IMR-90 (cell line): ENCODE measurements around the gene SLC12A7. TPM values are rescaled to one million over a fixed set of nuclear protein-coding genes. Genes with fewer than 3 reads are reported as not detected.

Experiments used
- ATAC-seq: fragments of 200-7000 bp; cut with Tn5 transposase; 2 replicates; pipeline ENCODE4 v1.9.1; 2020; ENCODE audit warnings: low read depth, mild to moderate bottlenecking, moderate library complexity
- BruUV-seq: library from RNA; stranded (reverse); fragments of 400-500 nt; replicated peaks from 2 replicates; lab custom pipeline; 2021; lab: Mats Ljungman, UMichigan
- CTCF ChIA-PET: fragments of 300-600 bp; formaldehyde crosslinking; extraction: SDS; loops from one replicate; lab custom pipeline; 2021; ENCODE audit warnings: antibody characterized with exemption; lab: Yijun Ruan, JAX
- POLR2A ChIA-PET: fragments of 300-600 bp; sonication (Branson Sonifier 250); formaldehyde crosslinking; loops from one replicate; lab custom pipeline; 2022; ENCODE audit warnings: antibody characterized with exemption; ENCODE audit not compliant: unreplicated experiment; lab: Charles Lee
- DNase-seq: peaks from one replicate; pipeline ENCODE4 v3.0.0; 2013
- H2AFZ ChIP-seq: replicated peaks from 2 replicates; pipeline ENCODE3; 2013; ENCODE audit warnings: low read length, mild to moderate bottlenecking; ENCODE audit not compliant: poor library complexity
- H2AK5ac ChIP-seq: 2 replicates; pipeline ENCODE4 v1.6.1; 2013; ENCODE audit warnings: low read depth, low read length, inconsistent platforms
- H2AK9ac ChIP-seq: replicated peaks from 2 replicates; pipeline ENCODE3; 2013; ENCODE audit warnings: mild to moderate bottlenecking, low read depth, low read length, moderate library complexity; ENCODE audit not compliant: poor library complexity
- H2BK120ac ChIP-seq: 2 replicates; pipeline ENCODE4 v1.6.1; 2013; ENCODE audit warnings: low read depth, low read length, inconsistent platforms
- H2BK15ac ChIP-seq: 3 replicates; pipeline ENCODE4 v1.6.1; 2013; ENCODE audit warnings: low read depth, low read length, inconsistent platforms
- H2BK20ac ChIP-seq: 2 replicates; pipeline ENCODE4 v1.6.1; 2013; ENCODE audit warnings: low read depth, mild to moderate bottlenecking, inconsistent platforms, low read length, moderate library complexity
- H2BK5ac ChIP-seq: 2 replicates; pipeline ENCODE4 v1.6.1; 2013; ENCODE audit warnings: mild to moderate bottlenecking, low read depth, low read length, inconsistent platforms; ENCODE audit not compliant: poor library complexity, severe bottlenecking
- H3K14ac ChIP-seq: replicated peaks from 2 replicates; pipeline ENCODE4 v1.6.1; 2013; ENCODE audit warnings: low read depth, low read length, inconsistent platforms
- H3K18ac ChIP-seq: 2 replicates; pipeline ENCODE4 v1.6.1; 2013; ENCODE audit warnings: low read depth, low read length, control low read depth
- H3K23ac ChIP-seq: 2 replicates; pipeline ENCODE4 v1.6.1; 2013; ENCODE audit warnings: low read depth, low read length, inconsistent platforms
- H3K27ac ChIP-seq: 2 replicates; pipeline ENCODE4 v1.5.1; 2013; ENCODE audit warnings: mild to moderate bottlenecking, control low read depth, low read length; ENCODE audit not compliant: insufficient read depth
- H3K27me3 ChIP-seq: 2 replicates; pipeline ENCODE4 v1.6.1; 2013; ENCODE audit warnings: low read length; ENCODE audit not compliant: control insufficient read depth, insufficient read depth
- H3K36me3 ChIP-seq: 2 replicates; pipeline ENCODE4 v1.6.1; 2013; ENCODE audit warnings: low read length, mixed read lengths; ENCODE audit not compliant: control insufficient read depth, insufficient read depth
- H3K4ac ChIP-seq: 2 replicates; pipeline ENCODE4 v1.6.1; 2013; ENCODE audit warnings: low read depth, low read length, inconsistent platforms
- H3K4me1 ChIP-seq: 2 replicates; pipeline ENCODE4 v1.6.1; 2013; ENCODE audit warnings: low read length, mixed read lengths; ENCODE audit not compliant: control insufficient read depth, insufficient read depth
- H3K4me2 ChIP-seq: 2 replicates; pipeline ENCODE4 v1.6.1; 2013; ENCODE audit warnings: low read depth, mild to moderate bottlenecking, control low read depth, low read length, moderate library complexity
- H3K4me3 ChIP-seq: 2 replicates; pipeline ENCODE4 v1.5.1; 2013; ENCODE audit warnings: low read depth, mild to moderate bottlenecking, control low read depth, low read length, moderate library complexity; ENCODE audit not compliant: insufficient read depth
- H3K56ac ChIP-seq: 2 replicates; pipeline ENCODE4 v1.6.1; 2013; ENCODE audit warnings: low read length, inconsistent platforms; ENCODE audit not compliant: insufficient read depth; ENCODE audit errors: extremely low read depth
- H3K79me1 ChIP-seq, 2 experiments: 2 replicates each; pipeline ENCODE4 v1.6.1; 2013; ENCODE audit warnings: low read length in 2 of 2, inconsistent platforms in 1 of 2, low read depth in 1 of 2
- H3K9ac ChIP-seq: 2 replicates; pipeline ENCODE4 v1.6.1; 2013; ENCODE audit warnings: low read depth, low read length, control low read depth
- H3K9me1 ChIP-seq: 2 replicates; pipeline ENCODE4 v1.6.1; 2013; ENCODE audit warnings: low read length, inconsistent platforms; ENCODE audit not compliant: insufficient read depth
- H3K9me3 ChIP-seq: 2 replicates; pipeline ENCODE4 v1.6.1; 2013; ENCODE audit warnings: low read length; ENCODE audit not compliant: control insufficient read depth, insufficient read depth
- H4K20me1 ChIP-seq: 2 replicates; pipeline ENCODE4 v1.6.1; 2013; ENCODE audit warnings: low read length, inconsistent platforms; ENCODE audit not compliant: insufficient read depth
- H4K5ac ChIP-seq: 2 replicates; pipeline ENCODE4 v1.6.1; 2013; ENCODE audit warnings: mild to moderate bottlenecking, low read depth, low read length, control low read depth
- H4K8ac ChIP-seq, 2 experiments: 2 replicates each; pipeline ENCODE4 v1.6.1; 2013; ENCODE audit warnings: low read depth in 2 of 2, low read length in 2 of 2, control low read depth in 1 of 2, inconsistent platforms in 1 of 2
- H4K91ac ChIP-seq: 2 replicates; pipeline ENCODE4 v1.6.1; 2013; ENCODE audit warnings: low read depth, low read length, inconsistent platforms; ENCODE audit not compliant: insufficient read depth
- BHLHE40 ChIP-seq: fragments of 150-350 bp; IDR thresholded peaks from 2 replicates; pipeline ENCODE4 v1.6.1; 2016; ENCODE audit warnings: mild to moderate bottlenecking, low read depth, low read length
- CHD1 ChIP-seq: IDR thresholded peaks from 2 replicates; pipeline ENCODE4 v1.6.1; 2012; ENCODE audit warnings: low read depth, low read length, improper control_type of control experiment
- CTCF ChIP-seq: conservative IDR thresholded peaks from 2 replicates; pipeline ENCODE4 v1.5.1; 2012; ENCODE audit warnings: mild to moderate bottlenecking, low read depth, low read length, improper control_type of control experiment
- MAFK ChIP-seq: IDR thresholded peaks from 2 replicates; pipeline ENCODE4 v1.6.1; 2012; ENCODE audit warnings: low read depth, low read length, improper control_type of control experiment
- MAZ ChIP-seq: IDR thresholded peaks from 2 replicates; pipeline ENCODE4 v1.6.1; 2012; ENCODE audit warnings: low read depth, mild to moderate bottlenecking, low read length, improper control_type of control experiment, moderate library complexity, borderline replicate concordance
- POLR2A ChIP-seq: IDR thresholded peaks from 2 replicates; pipeline ENCODE4 v1.6.1; 2012; ENCODE audit warnings: mild to moderate bottlenecking, low read depth, low read length
- RAD21 ChIP-seq: IDR thresholded peaks from 2 replicates; pipeline ENCODE4 v1.6.1; 2012; ENCODE audit warnings: low read length, improper control_type of control experiment
- RCOR1 ChIP-seq: IDR thresholded peaks from 2 replicates; pipeline ENCODE4 v1.6.1; 2012; ENCODE audit warnings: mild to moderate bottlenecking, low read length, improper control_type of control experiment; ENCODE audit not compliant: insufficient replicate concordance
- RFX5 ChIP-seq: IDR thresholded peaks from 2 replicates; pipeline ENCODE4 v1.8.0; 2012; ENCODE audit warnings: low read depth, mild to moderate bottlenecking, low read length, moderate library complexity
- USF2 ChIP-seq: fragments of 150-350 bp; IDR thresholded peaks from 2 replicates; pipeline ENCODE4 v1.6.1; 2017; ENCODE audit warnings: mild to moderate bottlenecking, antibody characterized with exemption, low read length, low read depth
- WGBS, 2 experiments: methylation state at CpG; one replicate each; pipeline versions ENCODE4 v1.1.5 to v1.1.7; 2013; ENCODE audit warnings: missing lambda C conversion rate in 2 of 2; ENCODE audit not compliant: insufficient read length in 1 of 2; ENCODE audit errors: extremely low coverage in 2 of 2; 5-methylcytosine and 5-hydroxymethylcytosine counted together
- dilution Hi-C: fragments of 300-500 bp; cut with HindIII; formaldehyde crosslinking; loops from one replicate; pipeline ENCODE4 v1.14.3; 2018; ENCODE audit warnings: low sequenced_read_pairs; ENCODE audit not compliant: unreplicated experiment
- in situ Hi-C: fragments of 300-500 bp; cut with MboI; formaldehyde crosslinking; loops from 3 replicates; pipeline ENCODE4 v1.14.3; 2019; ENCODE audit warnings: low sequenced_read_pairs, inconsistent platforms, mixed read lengths
- intact Hi-C: fragments of 100-400 bp; cut with micrococcal nuclease; formaldehyde crosslinking; loops from 2 replicates; pipeline ENCODE4 v1.10.0; 2022
- polyA plus RNA-seq, 3 experiments: library from polyadenylated mRNA; depleted of rRNA; stranded (reverse); fragments of >200 nt; gene quantifications; 2 replicates each; pipeline ENCODE4 v1.2.3, GENCODE V29; 2012; ENCODE audit warnings: low replicate concordance in 1 of 3
- total RNA-seq: library from RNA; depleted of rRNA; stranded (reverse); fragments of >200 nt; gene quantifications from 2 replicates; pipeline ENCODE4 v1.2.3, GENCODE V29; 2012

Gene SLC12A7
- total and polyA plus RNA-seq, 2 of the 4 experiments (the other 2 are of a cell fraction): 3.0 to 6.1 TPM

GRCh38 chr5:1031306-1031959 lies 80.4 kb downstream of the SLC12A7 start:
- in situ Hi-C loops (no loop called here), dilution Hi-C loops (no loop called here), intact Hi-C loops (no loop called here)
- DNase-seq (no peak), ATAC-seq (no peak)
- H3K4me2 ChIP-seq: no peak overlapping the region
- peaks cover 18% of the 10 kb centered on the region for H3K27me3 ChIP-seq
- no peak overlapping the region for H3K18ac ChIP-seq
- no peak overlapping the region for H3K4ac ChIP-seq
- H3K14ac ChIP-seq: no peak overlapping the region
- H2AFZ ChIP-seq: no peak overlapping the region
- no peak overlapping the region for H2AK9ac ChIP-seq
- no peak overlapping the region for H2BK20ac ChIP-seq
- H4K8ac ChIP-seq: no peak overlapping the region
- no peak overlapping the region for H3K23ac ChIP-seq
- no peaks in the 10 kb centered on the region for H3K9me1 ChIP-seq
- H2BK120ac ChIP-seq: no peak overlapping the region
- no peak overlapping the region for H4K5ac ChIP-seq
- no peak overlapping the region for H3K9ac ChIP-seq
- POLR2A ChIA-PET: no interaction called here
- no peaks in the 10 kb centered on the region for H3K79me1 ChIP-seq
- CTCF ChIA-PET: no interaction called here
- no peak overlapping the region for H2BK5ac ChIP-seq
- 85% methylated on average over 14 of the region's 19 CpGs; no CpG with 5 or more reads in 1 of the 2 experiments for WGBS, 2 experiments
- H2BK15ac ChIP-seq: no peak overlapping the region
- no peaks in the 10 kb centered on the region for H3K9me3 ChIP-seq
- H3K4me3 ChIP-seq: no peak overlapping the region
- H4K20me1 ChIP-seq: no peaks in the 10 kb centered on the region
- no peaks in the 10 kb centered on the region for H3K4me1 ChIP-seq
- H2AK5ac ChIP-seq: no peak overlapping the region
- H4K91ac ChIP-seq: no peak overlapping the region
- H3K36me3 ChIP-seq: no peaks in the 10 kb centered on the region
- TF ChIP-seq RAD21 (no peak), MAFK (no peak), BHLHE40 (no peak), RFX5 (no peak), POLR2A (no peak), CTCF (no peak), CHD1 (no peak), RCOR1 (no peak), USF2 (no peak), MAZ (no peak)
- no TSS peak for BruUV-seq
- H3K56ac ChIP-seq: no peak overlapping the region
- no peak overlapping the region for H3K27ac ChIP-seq
